Osteoblast (primary cell): ENCODE measurements around the gene FRZB. TPM values are rescaled to one million over a fixed set of nuclear protein-coding genes. Genes with fewer than 3 reads are reported as not detected.
"Not testable (repeated sequence)": the region's sequence is repeated elsewhere in the genome, so short reads cannot be mapped to it uniquely, and the experiment has no call there.

ENCODE experiments used
- DNase-seq: peaks from one replicate; pipeline ENCODE4 v3.0.0; 2011; ENCODE audit warnings: low spot score, mixed read lengths; ENCODE audit not compliant: insufficient read length; ENCODE audit errors: missing footprints
- H2AFZ ChIP-seq: 2 replicates; pipeline ENCODE4 v1.6.0; 2011; ENCODE audit warnings: mild to moderate bottlenecking, low read length
- H3K27ac ChIP-seq: 2 replicates; pipeline ENCODE4 v1.5.1; 2011; ENCODE audit warnings: mild to moderate bottlenecking, low read depth, low read length, moderate library complexity
- H3K27me3 ChIP-seq: 2 replicates; pipeline ENCODE4 v1.6.0; 2012; ENCODE audit warnings: mild to moderate bottlenecking, control low read depth, inconsistent platforms, low read length, moderate library complexity; ENCODE audit not compliant: insufficient read depth
- H3K36me3 ChIP-seq: 2 replicates; pipeline ENCODE4 v1.5.1; 2011; ENCODE audit warnings: mild to moderate bottlenecking, low read length, control low read depth, moderate library complexity; ENCODE audit not compliant: insufficient read depth
- H3K4me1 ChIP-seq: 2 replicates; pipeline ENCODE4 v1.5.1; 2011; ENCODE audit warnings: mild to moderate bottlenecking, low read length, control low read depth, moderate library complexity; ENCODE audit not compliant: insufficient read depth
- H3K4me2 ChIP-seq: 2 replicates; pipeline ENCODE4 v1.6.0; 2011; ENCODE audit warnings: mild to moderate bottlenecking, low read length; ENCODE audit not compliant: insufficient read depth
- H3K4me3 ChIP-seq: fragments of 200-600 bp; sonication (generic); 3 replicates; pipeline ENCODE4 v1.5.1; 2012; ENCODE audit warnings: mild to moderate bottlenecking, low read length, inconsistent platforms; ENCODE audit not compliant: insufficient read depth
- H3K79me2 ChIP-seq: 2 replicates; pipeline ENCODE4 v1.6.0; 2012; ENCODE audit warnings: mild to moderate bottlenecking, low read length, control low read depth, inconsistent platforms; ENCODE audit not compliant: insufficient read depth
- H3K9me3 ChIP-seq: 2 replicates; pipeline ENCODE4 v1.5.1; 2011; ENCODE audit warnings: low read depth, low read length, control low read depth
- H4K20me1 ChIP-seq: 2 replicates; pipeline ENCODE4 v1.6.0; 2012; ENCODE audit warnings: mild to moderate bottlenecking, low read length, control low read depth; ENCODE audit not compliant: insufficient read depth
- CTCF ChIP-seq: IDR thresholded peaks from 2 replicates; pipeline ENCODE4 v1.5.1; 2011; ENCODE audit warnings: mild to moderate bottlenecking, low read depth, low read length, moderate library complexity; ENCODE audit errors: extremely low read depth
- total RNA-seq: library from RNA; depleted of rRNA; stranded (reverse); fragments of >200 nt; gene quantifications from 2 replicates; pipeline ENCODE4 v1.2.3, GENCODE V29; 2012

The FRZB gene
- total RNA-seq, 1 donor: 0.36 TPM

- Histone ChIP-seq H3K4me1 (no peaks in the 10 kb centered on the region), H4K20me1 (no peaks in the 10 kb centered on the region), H3K4me2 (no peak overlapping the region), H3K79me2 (no peaks in the 10 kb centered on the region), H3K9me3 (no peaks in the 10 kb centered on the region), H3K4me3 (no peak overlapping the region), H3K27ac (no peak overlapping the region), H2AFZ (no peak overlapping the region), H3K36me3 (no peaks in the 10 kb centered on the region), H3K27me3 (no peaks in the 10 kb centered on the region)
- DNase-seq: no peak
- no peak for TF ChIP-seq CTCF
These were observed 20.7 kb upstream of the FRZB start for GRCh38 chr2:182887093-182887492.

- Histone ChIP-seq H3K4me1 (no peaks in the 10 kb centered on the region), H3K27ac (no peak overlapping the region), H3K4me3 (no peak overlapping the region), H2AFZ (no peak overlapping the region), H3K27me3 (no peaks in the 10 kb centered on the region), H3K4me2 (no peak overlapping the region), H3K9me3 (no peaks in the 10 kb centered on the region), H3K79me2 (no peaks in the 10 kb centered on the region), H4K20me1 (no peaks in the 10 kb centered on the region), H3K36me3 (no peaks in the 10 kb centered on the region)
- DNase-seq: no peak
- no peak for TF ChIP-seq CTCF
These were observed 19.3 kb upstream of the FRZB start for GRCh38 chr2:182885771-182886170.

- peak overlapping the region; percentile 34 for H3K4me2 ChIP-seq
- DNase-seq: no peak
- no peak overlapping the region for H3K27ac ChIP-seq
- H3K4me3 ChIP-seq: no peak overlapping the region
- no peaks in the 10 kb centered on the region for H3K79me2 ChIP-seq
- no peak for TF ChIP-seq CTCF
- no peaks in the 10 kb centered on the region for H3K4me1 ChIP-seq
- no peaks in the 10 kb centered on the region for H4K20me1 ChIP-seq
- no peak overlapping the region for H2AFZ ChIP-seq
- no peaks in the 10 kb centered on the region for H3K9me3 ChIP-seq
- H3K36me3 ChIP-seq: no peaks in the 10 kb centered on the region
- H3K27me3 ChIP-seq: no peaks in the 10 kb centered on the region
These were observed 17.0 kb upstream of the FRZB start for GRCh38 chr2:182883451-182883850.

- H4K20me1 ChIP-seq, H3K27ac ChIP-seq, DNase-seq, H3K4me3 ChIP-seq, H2AFZ ChIP-seq, H3K79me2 ChIP-seq, H3K36me3 ChIP-seq, H3K27me3 ChIP-seq, H3K9me3 ChIP-seq, H3K4me2 ChIP-seq, H3K4me1 ChIP-seq: not testable (repeated sequence)
These were observed 13.7 kb upstream of the FRZB start for GRCh38 chr2:182880100-182880499.

GRCh38 chr2:182876653-182877052 lies 10.2 kb upstream of the FRZB start:
- not testable (repeated sequence) for H2AFZ ChIP-seq, H3K4me3 ChIP-seq, H4K20me1 ChIP-seq, H3K27me3 ChIP-seq, H3K27ac ChIP-seq, H3K79me2 ChIP-seq, H3K36me3 ChIP-seq, DNase-seq, H3K9me3 ChIP-seq, H3K4me2 ChIP-seq, H3K4me1 ChIP-seq
